Measurements from ENCODE around the gene SPANXN3. TPM values are rescaled to one million over a fixed set of nuclear protein-coding genes. Genes with fewer than 3 reads are reported as not detected.
"Not testable (repeated sequence)": the region's sequence is repeated elsewhere in the genome, so short reads cannot be mapped to it uniquely, and the experiment has no call there.

Gene SPANXN3
- not detected for total RNA-seq

- DNase-seq = not testable (repeated sequence)
Measured at GRCh38 chrX:143517375-143517774, at the start of gene SPANXN3. TSS of gene SPANXN3 (minus strand) at chrX:143517475. CDS start at chrX:143517391, 84 bp downstream.

- no peak for DNase-seq
Measured at GRCh38 chrX:143536176-143536575, 18.9 kb upstream of the SPANXN3 start.

- not testable (repeated sequence) for DNase-seq
Measured at GRCh38 chrX:143502196-143502595, 15.1 kb downstream of the SPANXN3 start.

GRCh38 chrX:143500751-143501150, 16.5 kb downstream of the SPANXN3 start:
- no peak for DNase-seq

- DNase-seq = no peak
Measured at GRCh38 chrX:143486105-143486504, 31.2 kb downstream of the SPANXN3 start.

- DNase-seq = no peak
Measured at GRCh38 chrX:143476751-143477150, 40.5 kb downstream of the SPANXN3 start.

- DNase-seq = no peak
Measured at GRCh38 chrX:143472347-143472938, 44.8 kb downstream of the SPANXN3 start.

- no peak for DNase-seq
Measured at GRCh38 chrX:143466130-143466529, 51.1 kb downstream of the SPANXN3 start.

GRCh38 chrX:143462696-143463095, 54.6 kb downstream of the SPANXN3 start:
- DNase-seq = no peak

GRCh38 chrX:143461606-143462005, 55.7 kb downstream of the SPANXN3 start:
- DNase-seq = no peak

Other genes starting within 250 kb of the SPANXN3 start
- gene SLITRK4, start 118.6 kb upstream of the SPANXN3 start, total RNA-seq = 62.1 TPM
- gene SPANXN2, start 203.3 kb upstream of the SPANXN3 start, total RNA-seq = not detected

Data from occipital lobe (tissue), 2 donors.